Uterus (tissue), 2 donors: ENCODE measurements around the gene SETBP1.

ENCODE experiments used
- CTCF ChIP-seq, 4 experiments: fragments of 200-600 bp in 2 of 4; fragments of 450-650 bp in 2 of 4; sonication (generic) in 2 of 4; IDR thresholded peaks; one replicate each; pipeline ENCODE4 v1.5.1; 2016 to 2019; ENCODE audit warnings: antibody characterized with exemption in 4 of 4, mild to moderate bottlenecking in 2 of 4, moderate library complexity in 1 of 4
- POLR2A ChIP-seq, 2 donors: fragments of 450-650 bp; IDR thresholded peaks; one replicate each; pipeline ENCODE4 v1.6.1; 2016; ENCODE audit warnings: antibody characterized with exemption in 2 of 2, mild to moderate bottlenecking in 1 of 2, moderate library complexity in 1 of 2

DNA sequence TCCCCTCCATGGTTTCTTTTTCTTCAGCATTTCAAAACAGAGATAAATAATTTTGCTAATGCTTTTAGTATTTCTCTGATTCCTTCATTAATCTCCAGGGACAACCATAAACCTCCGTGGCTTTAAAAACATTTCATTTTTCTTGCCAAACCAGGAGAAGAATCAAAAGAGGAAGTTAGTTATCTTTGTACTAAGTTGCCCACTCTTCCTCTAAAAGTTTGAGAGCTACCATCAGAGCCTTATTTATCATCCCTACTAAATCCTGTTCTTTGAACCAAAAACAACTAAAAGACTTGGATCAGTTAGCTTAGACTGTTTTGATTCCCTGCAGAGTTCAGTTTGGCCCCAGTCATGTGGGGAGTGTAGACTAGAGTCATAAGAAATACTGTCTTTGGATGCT lies 208.4 kb downstream of the SETBP1 start:
- TF ChIP-seq POLR2A (IDR thresholded peaks at IDR 0.05) = no peak
- TF ChIP-seq CTCF (IDR thresholded peaks at IDR 0.05) = no peak
